Measurements from ENCODE around the gene CCDC24.

DNA sequence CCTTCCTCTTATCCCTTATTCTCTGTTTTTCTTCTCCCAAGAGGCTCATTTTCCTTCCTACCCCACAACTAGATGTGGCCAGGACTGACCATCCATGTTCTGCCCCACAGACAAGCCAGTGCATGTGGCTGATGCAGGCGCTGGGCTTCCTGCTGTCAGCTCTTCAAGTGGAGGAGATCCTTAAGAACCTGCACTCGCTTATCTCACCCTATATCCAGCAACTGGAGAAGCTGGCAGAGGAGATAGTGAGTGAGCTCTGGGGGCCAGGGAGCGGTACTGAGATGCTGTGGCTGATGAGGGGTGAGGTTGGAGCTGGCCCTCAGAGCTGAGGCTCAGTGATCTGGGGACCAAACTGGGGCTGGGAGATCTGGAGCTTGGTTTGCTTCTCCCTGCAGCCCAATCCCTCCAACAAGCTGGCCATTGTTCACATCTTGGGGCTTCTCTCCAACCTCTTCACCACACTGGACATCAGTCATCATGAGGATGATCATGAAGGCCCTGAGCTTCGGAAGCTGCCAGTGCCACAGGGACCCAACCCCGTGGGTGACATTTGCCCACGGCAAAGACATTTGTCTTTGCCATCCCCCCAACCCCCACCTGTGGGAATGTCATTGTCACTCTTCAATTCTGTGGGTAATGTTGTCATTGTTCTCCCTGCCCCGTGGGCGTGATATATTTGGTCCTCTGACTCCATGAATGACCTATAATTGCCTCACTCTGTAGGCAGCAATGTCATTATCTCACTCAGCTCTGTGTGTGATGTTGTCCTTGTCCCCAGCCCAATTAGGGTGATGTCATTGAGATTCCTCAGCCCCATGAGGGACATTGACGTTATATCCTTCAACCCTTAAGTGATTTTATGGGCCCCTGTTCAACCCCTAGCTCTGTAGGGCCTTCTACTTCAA is 32.8 kb upstream of the CCDC24 start:
- no peak for TF ChIP-seq POLR2A (IDR thresholded peaks at IDR 0.05; ENCODE audit: low read length)
- peak; percentile 76 for TF ChIP-seq GATA1 (IDR thresholded peaks at IDR 0.05; ENCODE audit: low read depth, low read length)
